OCI-M2 (cell line): ENCODE results near the gene RNASE11.
"Not testable (repeated sequence)": the region's sequence is repeated elsewhere in the genome, so short reads cannot be mapped to it uniquely, and the experiment has no call there.

Source experiments
- DNase-seq: peaks from one replicate; lab custom pipeline; 2025; ENCODE audit not compliant: unreplicated experiment; lab: John Stamatoyannopoulos, UW

RNASE11 gene

DNA sequence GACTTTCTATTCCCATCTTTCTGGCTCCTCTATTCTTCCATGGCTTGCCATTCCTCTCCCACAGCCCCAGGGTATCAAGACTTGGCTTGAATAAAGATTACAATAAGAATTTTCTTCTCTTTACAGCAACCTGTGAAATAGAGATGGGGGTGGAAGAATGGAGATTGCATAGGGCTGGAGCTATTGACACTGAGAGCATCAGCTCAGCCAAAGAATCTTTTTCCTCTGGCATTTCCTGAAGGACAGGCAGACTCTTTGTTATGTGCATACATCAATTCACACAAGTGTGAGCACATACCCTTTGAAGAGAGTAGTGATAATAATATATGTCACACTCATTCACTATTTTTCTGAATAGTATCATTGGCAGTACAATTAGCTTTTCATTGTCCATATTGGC, 4.7 kb downstream of the RNASE11 start:
- no peak for DNase-seq

DNA sequence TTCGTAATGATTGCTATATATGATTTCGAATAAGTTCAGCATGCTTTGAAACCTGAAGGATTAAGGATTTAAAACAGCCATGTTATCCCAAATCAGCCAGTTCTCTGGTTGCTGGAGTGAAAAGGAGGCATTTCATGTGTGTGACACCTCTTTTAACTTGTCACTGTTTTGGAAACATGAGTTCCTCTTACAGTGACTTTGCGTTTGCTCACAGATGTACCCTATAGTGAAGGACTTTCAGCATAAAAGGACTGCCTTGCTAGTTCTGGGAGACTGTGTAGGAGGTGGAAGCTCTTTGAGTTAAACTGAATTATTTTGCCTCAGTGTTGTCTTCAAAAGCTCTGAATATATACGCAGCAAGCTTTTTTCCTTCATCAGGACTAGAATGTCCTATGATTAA, 7.6 kb downstream of the RNASE11 start:
- no peak for DNase-seq

DNA sequence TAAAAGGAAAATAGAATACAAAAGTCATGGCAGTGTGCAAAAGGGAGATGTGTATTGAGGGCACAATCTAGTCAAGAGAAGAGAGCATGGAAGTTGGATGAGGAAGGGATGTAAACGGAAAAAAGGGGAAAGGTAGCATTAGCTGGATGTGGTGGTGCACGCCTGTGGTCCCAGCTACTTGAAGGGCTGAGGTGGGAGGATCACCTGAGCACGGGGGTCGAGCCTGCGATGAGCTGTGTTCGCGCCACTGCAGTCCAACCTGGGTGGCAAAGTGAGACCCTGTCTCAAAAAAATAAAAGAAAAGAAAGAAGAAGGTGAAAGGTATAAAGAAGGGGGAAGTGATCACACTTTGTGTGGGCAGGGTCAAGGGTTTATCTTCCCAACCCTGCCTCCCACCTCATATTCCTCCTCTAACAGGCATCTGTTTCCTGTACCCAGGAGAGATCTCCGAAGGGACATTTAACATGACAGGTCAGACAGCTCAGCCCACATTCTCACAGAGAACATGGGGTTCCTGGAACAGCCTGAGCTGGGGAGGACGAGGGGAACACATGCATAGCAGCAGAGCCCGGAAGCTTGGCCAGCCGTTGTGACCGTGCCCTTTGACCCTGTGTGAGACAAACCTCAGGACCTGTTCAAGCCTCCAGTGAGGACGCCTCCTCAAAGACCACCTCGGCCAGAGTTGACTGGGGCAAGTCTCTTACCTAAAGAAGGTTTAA, 8.9 kb downstream of the RNASE11 start:
- no peak for DNase-seq

DNA sequence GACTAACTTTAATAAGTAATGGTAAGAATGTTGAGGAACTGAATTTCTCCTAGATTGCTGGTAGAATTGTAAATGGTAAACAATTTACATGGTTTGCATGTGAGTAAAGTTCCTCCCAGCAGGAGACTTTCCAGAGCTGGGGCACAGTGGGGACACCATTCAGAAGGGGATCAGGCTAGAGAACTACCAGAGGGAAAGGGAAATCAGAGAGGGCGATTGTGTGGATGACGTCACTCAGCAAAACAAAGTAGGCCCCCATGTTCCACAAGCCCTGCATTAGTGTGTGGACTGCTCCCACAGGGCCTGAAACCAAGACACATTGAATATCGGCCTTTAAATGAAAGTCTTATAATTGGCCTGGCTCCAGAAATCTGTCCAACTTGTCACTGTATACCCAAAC, 9.5 kb downstream of the RNASE11 start:
- no peak for DNase-seq

DNA sequence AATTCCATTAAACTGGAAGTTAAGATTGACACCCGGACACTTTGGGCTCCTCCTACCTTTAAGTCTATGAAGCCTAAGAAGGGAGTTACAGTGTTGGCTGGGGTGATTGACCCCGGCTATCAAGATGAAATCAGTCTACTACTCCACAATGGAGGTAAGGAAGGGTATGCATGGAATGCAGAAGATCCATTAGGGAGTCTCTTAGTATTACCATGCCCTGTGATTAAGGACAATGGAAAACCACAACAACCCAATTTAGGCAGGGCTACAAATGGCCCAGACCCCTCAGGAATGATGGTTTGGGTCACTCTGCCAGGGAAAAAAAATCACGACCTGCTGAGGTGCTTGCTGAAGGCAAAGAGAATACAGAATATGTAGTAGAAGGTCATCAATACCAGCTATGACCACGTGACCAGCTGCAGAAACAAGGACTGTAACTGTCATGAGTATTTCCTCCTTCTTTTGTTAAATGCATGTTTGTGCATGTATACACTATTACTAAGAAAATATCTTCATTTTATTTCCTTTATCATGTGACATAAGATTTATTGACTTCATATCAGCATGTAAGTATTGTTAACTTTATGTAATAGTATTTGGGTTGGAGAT, 15.3 kb downstream of the RNASE11 start:
- not testable (repeated sequence) for DNase-seq

DNA sequence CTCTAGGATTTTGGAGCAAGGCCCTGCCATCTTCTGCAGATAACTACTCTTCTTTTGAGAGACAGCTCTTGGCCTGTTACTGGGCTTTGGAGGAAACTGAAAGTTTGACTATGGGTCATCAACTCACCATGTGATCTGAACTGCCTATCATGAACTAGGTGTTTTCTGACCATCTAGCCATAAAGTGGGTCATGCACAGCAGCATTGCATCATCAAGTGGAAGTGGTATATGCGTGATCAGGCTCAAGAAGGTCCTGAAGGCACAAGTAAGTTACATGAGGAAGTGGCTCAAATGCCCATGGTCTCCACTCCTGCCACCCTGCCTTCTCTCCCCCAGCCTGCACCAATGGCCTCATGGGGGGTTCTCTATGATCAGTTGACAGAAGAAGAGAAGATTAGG, 17.1 kb downstream of the RNASE11 start:
- DNase-seq = not testable (repeated sequence)

DNA sequence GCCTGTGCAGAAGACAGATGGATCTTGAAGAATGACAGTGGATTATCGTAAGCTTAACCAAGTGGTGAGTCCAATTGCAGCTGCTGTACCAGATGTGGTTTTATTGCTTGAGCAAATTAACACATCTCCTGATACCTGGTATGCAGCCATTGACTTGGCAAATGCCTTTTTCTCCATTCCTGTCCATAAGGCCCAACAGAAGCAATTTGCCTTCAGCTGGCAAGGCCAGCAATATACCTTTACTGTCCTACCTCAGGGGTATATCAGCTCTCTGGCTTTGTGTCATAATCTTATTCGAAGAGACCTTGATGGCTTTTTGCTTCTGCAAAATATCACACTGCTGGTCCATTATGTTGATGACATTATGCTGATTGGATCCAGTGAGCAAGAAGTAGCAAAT, 17.9 kb downstream of the RNASE11 start:
- not testable (repeated sequence) for DNase-seq

DNA sequence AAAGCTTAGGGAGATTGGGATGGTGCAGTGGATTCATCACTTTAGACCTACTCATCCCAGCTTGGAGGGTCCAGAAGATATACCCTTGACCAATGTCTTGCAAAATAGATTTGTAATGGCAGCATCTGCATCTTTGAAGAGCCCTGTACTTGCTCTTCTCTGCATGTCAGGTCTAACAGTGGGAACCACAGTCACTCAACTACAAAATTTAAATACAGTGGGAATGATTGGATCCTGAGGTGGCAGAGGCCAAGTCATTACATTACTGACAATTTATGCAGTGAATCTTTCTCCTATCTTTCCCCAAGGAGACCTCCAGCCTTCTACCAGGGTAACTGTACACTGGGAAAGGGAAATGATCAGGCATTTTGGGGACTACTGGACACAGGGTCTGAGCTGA, 18.7 kb downstream of the RNASE11 start:
- DNase-seq = no peak

DNA sequence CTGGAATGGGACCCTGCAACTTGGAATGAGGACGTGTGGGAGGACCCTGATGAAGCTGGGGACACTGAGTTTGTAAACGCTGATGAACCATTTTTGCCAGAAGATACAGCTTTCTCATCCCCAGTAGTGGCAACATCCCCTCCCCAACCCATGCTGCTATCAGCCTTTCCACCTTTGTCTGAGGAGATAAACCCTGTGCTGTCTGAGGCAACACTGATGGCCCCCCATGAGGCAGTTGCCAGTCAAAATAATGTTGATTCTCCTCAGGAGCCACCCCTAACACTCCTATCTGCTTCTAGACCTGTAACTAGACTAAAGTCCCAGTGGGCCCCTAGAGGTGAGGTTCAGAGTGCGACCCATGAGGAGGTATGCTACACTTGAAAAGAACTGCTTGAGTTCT, 19.4 kb downstream of the RNASE11 start:
- no peak for DNase-seq

DNA sequence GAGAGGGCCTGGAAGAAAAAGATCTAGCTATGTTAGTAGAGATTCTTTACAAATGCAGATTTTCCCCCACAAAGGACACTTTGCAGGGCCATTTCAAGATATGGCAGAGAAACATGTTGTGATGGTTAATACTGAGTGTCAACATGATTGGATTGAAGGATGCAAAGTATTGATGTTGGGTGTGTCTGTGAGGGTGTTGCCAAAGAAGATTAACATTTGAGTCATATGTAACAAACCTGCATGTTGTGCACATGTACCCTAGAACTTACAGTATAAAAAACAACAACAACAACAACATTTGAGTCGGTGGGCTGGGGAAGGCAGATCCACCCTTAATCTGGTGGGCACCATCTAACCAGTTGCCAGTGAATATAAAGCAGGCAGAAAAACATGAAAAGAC, 20.6 kb downstream of the RNASE11 start:
- not testable (repeated sequence) for DNase-seq

DNA sequence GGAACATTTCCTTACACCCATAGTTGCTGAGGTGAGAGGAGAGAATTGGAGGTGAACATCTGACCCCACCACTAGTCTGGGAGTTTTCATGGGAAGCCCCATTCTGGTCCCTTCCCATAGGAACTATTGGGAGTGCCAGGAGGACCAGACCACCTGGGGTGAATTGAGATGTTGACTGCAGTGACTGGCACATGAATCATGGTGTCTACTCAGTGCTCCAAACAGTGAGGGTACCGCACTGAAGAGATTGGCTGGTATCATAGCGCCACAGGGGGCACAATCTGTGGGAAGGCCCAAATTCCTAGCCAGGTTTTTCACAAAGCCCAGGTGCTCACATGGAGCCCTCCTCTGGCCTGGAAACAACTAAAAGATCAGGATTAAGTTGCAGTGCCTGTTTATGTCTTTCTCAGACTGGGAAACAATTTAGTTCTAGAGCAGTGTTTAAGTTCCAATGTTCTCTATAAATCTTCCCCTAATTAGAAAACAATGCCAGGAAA, 23.3 kb downstream of the RNASE11 start:
- no peak for DNase-seq

DNA sequence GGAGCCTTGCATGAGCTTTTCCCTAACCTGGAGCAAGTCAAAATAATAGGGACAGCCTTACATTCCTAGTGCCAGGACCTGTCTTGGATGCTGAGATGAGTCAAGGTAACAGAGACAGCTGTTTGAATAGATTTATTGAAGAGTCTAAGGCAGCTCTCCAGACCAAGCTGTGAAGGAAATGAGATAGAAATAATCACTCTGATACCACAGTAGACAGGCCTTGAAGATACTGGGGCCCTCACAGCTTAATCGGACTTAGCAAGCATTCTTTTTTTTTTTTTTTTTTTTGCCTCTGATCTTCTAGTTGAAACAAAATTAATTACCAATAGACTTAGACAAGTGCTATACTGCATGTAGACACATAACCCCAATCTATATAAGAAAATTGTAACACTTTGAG, 23.8 kb downstream of the RNASE11 start:
- DNase-seq = no peak

DNA sequence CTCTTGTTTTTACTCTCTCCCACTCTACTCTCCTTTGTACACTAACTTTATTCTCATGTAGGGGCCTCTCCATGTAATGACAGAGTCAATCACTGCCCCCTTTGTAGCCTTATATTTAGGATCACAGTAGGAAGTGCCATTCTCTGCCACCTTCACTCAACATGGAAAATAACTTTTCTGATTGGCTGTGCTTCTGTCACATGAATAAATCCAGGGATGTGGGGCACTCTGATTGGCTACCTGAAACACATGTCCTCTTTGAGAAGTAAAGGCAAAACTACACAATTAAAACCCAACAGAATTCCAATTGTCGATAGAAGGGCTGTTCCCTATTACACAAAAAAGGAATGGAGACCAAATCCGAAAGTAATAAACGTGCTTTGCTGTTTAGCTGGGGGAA, 26.8 kb downstream of the RNASE11 start, which contains the start of gene RNASE9:
Gene RNASE9 (minus strand): TSS at position 87 of the 400 bp plus-strand sequence.
- no peak for DNase-seq

DNA sequence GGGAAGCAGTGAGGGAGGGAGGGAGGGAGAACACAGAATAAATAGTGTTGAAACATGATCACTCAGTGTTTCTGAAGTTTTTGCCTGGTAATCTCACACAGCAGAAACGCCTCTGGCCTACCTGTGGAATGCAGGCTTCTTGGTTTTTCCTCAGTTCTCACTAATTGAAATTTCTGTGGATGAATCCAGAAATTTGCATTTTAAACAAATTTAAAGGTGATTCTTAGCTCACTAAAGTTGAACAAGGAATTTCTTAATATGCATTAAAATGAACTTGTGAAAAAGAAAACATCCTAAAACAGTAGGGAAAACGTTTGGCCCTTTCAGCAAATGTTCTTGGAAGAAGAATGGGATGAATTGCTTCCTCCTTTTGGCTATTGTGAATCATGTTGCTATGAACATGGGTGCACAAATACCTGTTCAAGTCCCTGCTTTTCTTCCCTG, 28.3 kb downstream of the RNASE11 start:
- no peak for DNase-seq

DNA sequence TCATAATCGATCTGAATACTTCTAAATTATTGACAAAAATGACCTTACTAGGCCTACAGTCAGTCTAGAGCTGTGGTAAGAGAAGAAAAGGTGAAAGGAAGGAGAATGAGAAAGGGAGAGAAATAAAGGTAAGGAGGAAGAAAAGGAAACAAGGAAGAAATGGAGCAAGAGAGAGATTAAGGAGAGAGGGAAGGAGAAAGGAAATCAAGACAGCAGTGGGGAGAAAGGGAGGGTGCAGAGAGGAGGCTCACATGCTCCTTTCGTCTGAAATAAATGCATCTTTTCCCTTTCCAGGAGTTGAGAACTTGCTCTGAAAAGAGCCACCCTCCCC, 30.6 kb downstream of the RNASE11 start:
- no peak for DNase-seq

DNA sequence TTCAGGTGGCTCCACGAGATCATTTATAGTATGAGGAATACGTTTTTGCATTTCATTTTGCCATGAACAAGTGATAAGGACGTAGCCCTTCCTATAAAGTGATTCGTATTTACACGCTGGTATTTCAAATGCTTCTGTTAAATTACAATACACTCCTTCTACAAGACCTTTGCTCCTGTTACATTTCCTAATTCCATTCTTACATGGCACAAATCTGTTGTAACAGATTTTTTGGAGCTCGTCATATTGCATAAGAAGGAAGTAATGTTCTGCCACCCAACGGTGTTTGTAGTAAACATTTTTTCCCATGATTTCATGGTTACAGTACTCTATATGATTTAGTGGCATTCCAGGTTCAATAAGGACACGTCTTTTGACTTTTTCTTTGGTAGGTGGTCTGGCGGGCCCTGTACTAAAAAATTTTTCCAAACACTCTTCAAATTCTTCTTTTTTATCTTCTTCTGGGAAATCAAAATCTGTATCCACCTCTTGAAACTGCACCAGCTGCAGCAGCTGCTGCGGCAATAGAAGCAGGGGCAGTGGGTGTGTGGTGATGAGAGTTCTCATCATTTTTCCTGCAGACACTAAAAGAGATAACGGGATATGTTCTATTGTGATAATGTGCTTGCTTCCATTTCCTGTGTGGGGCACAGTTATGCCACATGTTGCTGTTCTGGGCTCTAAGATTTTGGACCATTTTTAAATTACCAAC, 31.1 kb downstream of the RNASE11 start:
- no peak for DNase-seq

DNA sequence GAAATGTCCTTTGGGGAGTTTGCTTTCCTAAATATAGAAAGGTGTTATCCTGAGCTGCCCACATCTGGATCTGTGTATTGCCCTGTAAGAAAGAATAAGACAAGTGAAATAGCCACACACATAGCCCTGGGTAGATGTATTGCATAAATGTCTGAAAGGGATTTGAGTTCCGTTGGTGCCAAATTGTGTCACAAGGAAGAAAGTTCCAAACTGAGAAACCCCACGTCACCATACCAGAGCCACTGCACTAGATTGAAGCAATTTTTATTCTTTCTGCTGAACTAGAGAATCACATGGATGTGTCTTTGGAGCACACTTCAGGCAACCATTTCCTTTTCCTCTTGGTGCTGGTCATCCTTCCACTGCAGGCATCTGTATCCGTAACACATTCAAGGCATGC, 32.0 kb downstream of the RNASE11 start:
- no peak for DNase-seq

DNA sequence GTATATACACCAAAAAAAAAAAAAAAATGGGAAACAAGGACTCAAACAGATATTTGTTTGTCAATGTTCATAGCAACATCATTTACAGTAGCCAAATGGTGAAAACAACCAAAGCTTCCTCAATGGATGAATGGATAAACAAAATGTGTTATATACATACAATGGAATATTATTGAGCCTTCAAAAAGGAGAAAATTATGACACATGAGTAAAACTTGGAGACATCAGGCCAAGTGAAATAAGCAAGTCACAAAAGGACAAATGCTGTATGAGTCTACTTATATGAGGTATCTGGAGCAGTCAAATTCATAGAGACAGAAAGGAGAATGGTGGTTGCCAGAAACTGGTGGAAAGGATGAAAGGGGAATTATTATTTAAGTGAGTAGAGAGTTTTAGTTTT, 34.8 kb downstream of the RNASE11 start:
- DNase-seq = no peak

DNA sequence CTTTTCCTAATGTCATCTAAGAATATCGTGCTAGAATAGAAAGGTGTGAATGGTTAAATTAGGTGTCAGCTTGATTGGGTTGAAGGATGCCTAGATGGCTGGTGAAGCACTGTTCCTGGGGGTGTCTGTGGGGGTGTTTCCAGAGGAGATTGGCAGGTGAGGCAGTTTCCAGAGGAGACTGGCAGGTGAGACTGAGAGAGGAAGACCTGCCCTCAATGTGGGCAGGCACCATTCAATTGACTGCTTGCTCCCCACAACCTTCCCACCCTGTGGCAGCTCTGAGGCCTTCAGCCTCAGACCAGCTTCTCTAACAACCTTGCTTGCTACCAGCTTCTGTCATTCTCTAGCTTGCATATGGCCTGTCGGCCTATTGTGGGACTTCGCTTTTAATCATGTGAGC, 36.2 kb downstream of the RNASE11 start:
- DNase-seq = no peak

DNA sequence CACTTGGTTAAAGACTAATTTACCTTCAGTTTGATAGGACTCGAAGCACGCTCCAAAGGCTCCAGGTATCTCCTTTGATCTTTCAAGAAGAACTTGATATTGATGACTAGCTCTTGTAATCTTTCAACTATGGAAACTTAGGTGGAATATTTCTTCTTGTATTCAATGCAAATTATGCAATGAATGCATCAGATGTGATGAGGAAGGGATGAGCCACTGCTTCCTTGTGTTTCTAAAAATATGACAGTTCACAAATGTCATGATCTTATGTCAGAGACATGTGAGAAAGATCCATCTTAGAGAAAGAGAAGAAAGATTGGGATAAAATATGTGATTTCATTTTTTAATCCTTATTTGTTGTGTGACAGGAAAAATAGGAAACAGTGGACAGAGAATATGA, 36.9 kb downstream of the RNASE11 start:
- DNase-seq = no peak

DNA sequence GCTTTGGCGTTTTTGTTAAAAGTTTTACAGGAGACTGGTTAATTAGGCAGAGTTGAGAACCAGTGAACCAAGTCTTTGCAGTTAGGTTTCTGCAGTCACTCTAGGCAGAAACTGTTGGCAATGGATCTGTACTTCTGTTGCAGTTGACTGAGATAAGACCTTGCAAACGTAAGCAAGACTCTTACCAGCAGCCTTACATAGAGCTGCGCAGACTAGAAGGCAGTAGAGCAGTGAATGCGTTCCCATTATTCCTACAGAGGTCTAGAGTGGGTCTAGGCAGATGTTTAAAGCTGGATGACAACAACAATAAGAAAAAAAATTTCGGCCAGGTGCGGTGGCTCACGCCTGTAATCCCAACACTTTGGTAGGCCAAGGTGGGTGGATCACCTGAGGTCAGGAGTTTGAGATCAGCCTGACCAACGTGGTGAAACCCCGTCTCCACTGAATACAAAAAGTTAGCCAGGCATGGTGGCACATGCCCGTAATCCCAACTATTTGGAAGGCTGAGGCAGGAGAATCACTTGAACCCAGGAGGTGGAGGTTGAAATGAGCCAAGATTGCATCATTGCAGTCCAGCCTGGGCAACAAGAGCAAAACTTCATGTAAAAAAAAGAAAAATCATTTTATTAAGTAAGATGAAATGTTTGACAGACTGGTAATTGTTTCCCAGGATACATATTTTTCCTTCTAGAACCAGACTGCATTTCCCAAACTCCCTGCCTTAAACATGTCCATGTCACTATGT, 39.2 kb downstream of the RNASE11 start:
- no peak for DNase-seq
